Bone marrow (tissue), 2 donors: ENCODE results near the gene SETX.

Source experiments
- DNase-seq, 2 donors: peaks; one replicate each; lab custom pipeline; 2025; lab: John Stamatoyannopoulos, UW

SETX gene

GRCh38 chr9:132216861-132217619 is 137.7 kb downstream of the SETX start:
- DNase-seq = no peak

GRCh38 chr9:132214027-132214622 is 140.7 kb downstream of the SETX start:
- no peak for DNase-seq

GRCh38 chr9:132211570-132211969 is 143.2 kb downstream of the SETX start:
- no peak for DNase-seq
